Measurements from ENCODE around the gene CANT1. TPM values are rescaled to one million over a fixed set of nuclear protein-coding genes. Genes with fewer than 3 reads are reported as not detected.

CANT1 gene
- total and polyA plus RNA-seq, 9 of the 15 experiments (the other 6 are each of a cell fraction or from before 2014, with no cell fraction given): 2.7 to 66.4 (median 22.5) TPM

- no peak for TF ChIP-seq ARID2 (IDR thresholded peaks at IDR 0.05)
- no peak for TF ChIP-seq ZBTB11 (CRISPR knock-in tag; IDR thresholded peaks at IDR 0.05)
- TF ChIP-seq CBX8 (IDR thresholded peaks at IDR 0.05; ENCODE audit: borderline replicate concordance, extremely low read depth, low read depth, low read length, poor library complexity, severe bottlenecking): no peak
- TF ChIP-seq ZNF277 (CRISPR knock-in tag; IDR thresholded peaks at IDR 0.05; ENCODE audit: borderline replicate concordance): no peak
- TF ChIP-seq ETV5 (CRISPR knock-in tag; IDR thresholded peaks at IDR 0.05; ENCODE audit: low read depth): 0 out of 2 replicates have a peak, but pooled peaks have one; percentile 40
- TF ChIP-seq LCOR (CRISPR knock-in tag; IDR thresholded peaks at IDR 0.05): no peak
- TF ChIP-seq TGIF2 (CRISPR knock-in tag; IDR thresholded peaks at IDR 0.05): no peak
- no peak for TF ChIP-seq ASH1L (IDR thresholded peaks at IDR 0.05; ENCODE audit: borderline replicate concordance, low read depth, partially characterized antibody)
- TF ChIP-seq ESRRA (IDR thresholded peaks at IDR 0.05; ENCODE audit: borderline replicate concordance, low read depth): peak; percentile 77
- TF ChIP-seq NFIC (IDR thresholded peaks at IDR 0.05): no peak
- TF ChIP-seq TFAP4 (CRISPR knock-in tag; IDR thresholded peaks at IDR 0.05; ENCODE audit: borderline replicate concordance): 0 out of 2 replicates have a peak, but pooled peaks have one; percentile 16
- no peak for TF ChIP-seq ZFP36 (IDR thresholded peaks at IDR 0.05; ENCODE audit: low read depth, low read length, partially characterized antibody)
- no peak for TF ChIP-seq EP400 (IDR thresholded peaks at IDR 0.05)
- TF ChIP-seq ZBTB17 (CRISPR knock-in tag; IDR thresholded peaks at IDR 0.05): 0 out of 2 replicates have a peak, but pooled peaks have one; percentile 24
- TF ChIP-seq ZFP91 (CRISPR knock-in tag; IDR thresholded peaks at IDR 0.05): peak; percentile 71; the same call in 1 of the 2 replicates
- peak; percentile 64 for TF ChIP-seq ZNF316 (IDR thresholded peaks at IDR 0.05)
- TF ChIP-seq NEUROD1 (IDR thresholded peaks at IDR 0.05; ENCODE audit: borderline replicate concordance, low read depth, low read length, partially characterized antibody): no peak
- TF ChIP-seq ZNF12 (CRISPR knock-in tag; IDR thresholded peaks at IDR 0.05): no peak; the same call in 1 of the 2 replicates
- TF ChIP-seq SRSF3 (IDR thresholded peaks at IDR 0.05; ENCODE audit: insufficient read depth, low read length): no peak
- TF ChIP-seq ILF3 (IDR thresholded peaks at IDR 0.05; ENCODE audit: borderline replicate concordance): no peak
Observed at GRCh38 chr17:78986649-78987328, 22.8 kb downstream of the CANT1 start (continued).
